Calu3 (cell line): ENCODE measurements around the gene LARP1. TPM values are rescaled to one million over a fixed set of nuclear protein-coding genes. Genes with fewer than 3 reads are reported as not detected.

ENCODE experiments used
- Bru-seq: library from RNA; stranded (reverse); fragments of 400-500 nt; gene quantifications from one replicate; lab custom pipeline; 2021; lab: Mats Ljungman, UMichigan
- BruChase-seq, 2 experiments: library from RNA; stranded (reverse); fragments of 400-500 nt; gene quantifications; one replicate each; lab custom pipeline; 2021; lab: Mats Ljungman, UMichigan
- BruUV-seq: library from RNA; stranded (reverse); fragments of 400-500 nt; replicated peaks from 2 replicates; lab custom pipeline; 2021; lab: Mats Ljungman, UMichigan
- CTCF ChIA-PET: fragments of 300-600 bp; sonication (Branson Sonifier 250); formaldehyde crosslinking; loops from one replicate; lab custom pipeline; 2022; ENCODE audit warnings: antibody characterized with exemption; lab: Charles Lee
- DNase-seq: peaks from one replicate; pipeline ENCODE4 v3.0.0; 2022
- H3K27ac Mint-ChIP-seq: one replicate; pipeline ENCODE4 v1.8.0; 2022; ENCODE audit warnings: mixed read lengths; ENCODE audit not compliant: unreplicated experiment
- H3K27me3 Mint-ChIP-seq: one replicate; pipeline ENCODE4 v1.8.0; 2022; ENCODE audit warnings: mixed read lengths; ENCODE audit not compliant: unreplicated experiment
- H3K36me3 Mint-ChIP-seq: one replicate; pipeline ENCODE4 v1.8.0; 2022; ENCODE audit warnings: mild to moderate bottlenecking, moderate library complexity, mixed read lengths; ENCODE audit not compliant: insufficient read depth, unreplicated experiment
- H3K4me1 Mint-ChIP-seq: one replicate; pipeline ENCODE4 v1.8.0; 2022; ENCODE audit warnings: mild to moderate bottlenecking, low read depth, mixed read lengths; ENCODE audit not compliant: unreplicated experiment
- H3K4me3 Mint-ChIP-seq: one replicate; pipeline ENCODE4 v1.8.0; 2022; ENCODE audit warnings: mild to moderate bottlenecking, low read depth, moderate library complexity, mixed read lengths; ENCODE audit not compliant: unreplicated experiment
- H3K9me3 Mint-ChIP-seq: one replicate; pipeline ENCODE4 v1.8.0; 2022; ENCODE audit warnings: low read depth, mixed read lengths; ENCODE audit not compliant: unreplicated experiment
- CTCF ChIP-seq: fragments of 200-600 bp; IDR thresholded peaks from one replicate; pipeline ENCODE4 v1.8.0; 2022; ENCODE audit warnings: antibody characterized with exemption; ENCODE audit not compliant: unreplicated experiment
- intact Hi-C: fragments of 100-400 bp; cut with micrococcal nuclease; formaldehyde crosslinking; loops from one replicate; pipeline ENCODE4 v1.10.0; 2022; ENCODE audit not compliant: unreplicated experiment
- long read RNA-seq: library from polyadenylated mRNA; stranded (forward); transcript quantifications from one replicate; pipeline ENCODE4 v2.0.0, GENCODE V29; 2022
- total RNA-seq: library from RNA; stranded (reverse); gene quantifications from 2 replicates; pipeline ENCODE4 v1.2.3, GENCODE V29; 2022

Gene LARP1
- total RNA-seq (317 and 339 TPM in 2 replicates), Bru-seq, nascent RNA (percentile 92 among the genes with signal in this experiment), BruChase-seq, experiment 1, labeled RNA remaining after a 6-hour chase (percentile 96 among the genes with signal in this experiment), BruChase-seq, experiment 2, labeled RNA remaining after a 2-hour chase (percentile 94 among the genes with signal in this experiment)
- long read RNA-seq, partial matches to known transcripts = 116 of 125 reads
- long read RNA-seq, other reads (novel, unspliced or antisense) = 9 of 125 reads

GRCh38 chr5:154755361-154756008, at the start of gene LARP1:
Gene LARP1 (plus strand): TSS chr5:154755377. CDS start chr5:154755758, 381 bp downstream.
- CTCF ChIA-PET = no interaction called here
- Mint-ChIP-seq H3K27ac (peak within 1 kb of the TSS; percentile 97), H3K27me3 (no peaks in the 10 kb centered on the region), H3K36me3 (peaks cover 60% of the 10 kb centered on the region), H3K4me1 (peaks cover 46% of the 10 kb centered on the region), H3K4me3 (peak within 1 kb of the TSS; percentile 80), H3K9me3 (no peaks in the 10 kb centered on the region)
- intact Hi-C loops = loop anchor here (1.0 kb wide), 1 partner anchor 73 kb away; no protein-coding TSS in a partner anchor
- TF ChIP-seq CTCF = no peak
- peak; percentile 55 for DNase-seq
- no TSS peak for BruUV-seq

- no peaks in the 10 kb centered on the region for H3K9me3 Mint-ChIP-seq
- CTCF ChIA-PET = no interaction called here
- H3K27me3 Mint-ChIP-seq = no peaks in the 10 kb centered on the region
- TF ChIP-seq CTCF = no peak
- H3K27ac Mint-ChIP-seq = no peak overlapping the region
- no TSS peak for BruUV-seq
- no peak overlapping the region for H3K4me3 Mint-ChIP-seq
- peaks cover 18% of the 10 kb centered on the region for H3K4me1 Mint-ChIP-seq
- H3K36me3 Mint-ChIP-seq = no peaks in the 10 kb centered on the region
- DNase-seq = no peak
- intact Hi-C loops = no loop called here
These were observed 48.8 kb upstream of the LARP1 start for GRCh38 chr5:154706416-154706815.

GRCh38 chr5:154707641-154708040, 47.5 kb upstream of the LARP1 start:
- H3K27ac Mint-ChIP-seq = no peak overlapping the region
- no peaks in the 10 kb centered on the region for H3K9me3 Mint-ChIP-seq
- no peak overlapping the region for H3K4me3 Mint-ChIP-seq
- DNase-seq = no peak
- TF ChIP-seq CTCF = no peak
- intact Hi-C loops = no loop called here
- BruUV-seq = no TSS peak
- H3K27me3 Mint-ChIP-seq = no peaks in the 10 kb centered on the region
- H3K4me1 Mint-ChIP-seq = peaks cover 22% of the 10 kb centered on the region
- peaks cover 7% of the 10 kb centered on the region for H3K36me3 Mint-ChIP-seq
- CTCF ChIA-PET = no interaction called here

GRCh38 chr5:154708207-154708606, 47.0 kb upstream of the LARP1 start:
- Mint-ChIP-seq H3K4me1 (peaks cover 28% of the 10 kb centered on the region), H3K27ac (no peak overlapping the region), H3K27me3 (no peaks in the 10 kb centered on the region), H3K4me3 (no peak overlapping the region), H3K9me3 (no peaks in the 10 kb centered on the region), H3K36me3 (peaks cover 10% of the 10 kb centered on the region)
- DNase-seq = no peak
- intact Hi-C loops = no loop called here
- CTCF ChIA-PET = interaction anchor here (0.7 kb wide), 1 partner anchor 495 kb away, joined by 3 read pairs; no protein-coding TSS in a partner anchor
- TF ChIP-seq CTCF = no peak
- BruUV-seq = no TSS peak
